ENCODE data around the gene PACRGL.

Gene PACRGL

DNA sequence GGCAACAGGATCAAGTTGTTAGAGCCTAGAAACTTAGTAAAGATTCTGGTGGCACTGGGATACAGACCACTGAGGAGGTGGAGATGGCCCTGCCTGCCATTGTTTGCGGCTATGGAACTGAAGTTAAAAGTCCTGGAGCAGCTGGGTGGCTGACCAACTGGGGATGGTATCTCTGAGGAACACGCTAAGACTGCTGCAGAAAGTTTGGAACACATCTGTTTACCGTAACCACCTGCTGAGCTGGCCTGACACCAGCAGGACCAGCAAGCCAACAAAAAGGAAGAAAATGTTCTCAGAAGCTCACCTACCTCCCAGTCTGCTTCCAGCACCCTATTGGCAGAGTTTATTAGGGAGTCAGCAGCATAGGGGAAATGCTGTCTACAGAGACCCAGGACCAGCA, 17.4 kb upstream of the PACRGL start:
- ChIA-PET CTCF (interaction anchor here (1.0 to 1.4 kb wide), 6 partner anchors 17 to 1996 kb away, joined by 3 to 6 read pairs (median 4); partner anchors contain the start of gene PACRGL), POLR2A (no interaction called here)
- TF ChIP-seq, protein P1, sequence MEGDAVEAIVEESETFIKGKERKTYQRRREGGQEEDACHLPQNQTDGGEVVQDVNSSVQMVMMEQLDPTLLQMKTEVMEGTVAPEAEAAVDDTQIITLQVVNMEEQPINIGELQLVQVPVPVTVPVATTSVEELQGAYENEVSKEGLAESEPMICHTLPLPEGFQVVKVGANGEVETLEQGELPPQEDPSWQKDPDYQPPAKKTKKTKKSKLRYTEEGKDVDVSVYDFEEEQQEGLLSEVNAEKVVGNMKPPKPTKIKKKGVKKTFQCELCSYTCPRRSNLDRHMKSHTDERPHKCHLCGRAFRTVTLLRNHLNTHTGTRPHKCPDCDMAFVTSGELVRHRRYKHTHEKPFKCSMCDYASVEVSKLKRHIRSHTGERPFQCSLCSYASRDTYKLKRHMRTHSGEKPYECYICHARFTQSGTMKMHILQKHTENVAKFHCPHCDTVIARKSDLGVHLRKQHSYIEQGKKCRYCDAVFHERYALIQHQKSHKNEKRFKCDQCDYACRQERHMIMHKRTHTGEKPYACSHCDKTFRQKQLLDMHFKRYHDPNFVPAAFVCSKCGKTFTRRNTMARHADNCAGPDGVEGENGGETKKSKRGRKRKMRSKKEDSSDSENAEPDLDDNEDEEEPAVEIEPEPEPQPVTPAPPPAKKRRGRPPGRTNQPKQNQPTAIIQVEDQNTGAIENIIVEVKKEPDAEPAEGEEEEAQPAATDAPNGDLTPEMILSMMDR (IDR thresholded peaks at IDR 0.05; ENCODE audit: control extremely low read depth, extremely low read depth, low read depth, missing control alignments): no peak
- no peak for DNase-seq (ENCODE audit: extremely low spot score)

DNA sequence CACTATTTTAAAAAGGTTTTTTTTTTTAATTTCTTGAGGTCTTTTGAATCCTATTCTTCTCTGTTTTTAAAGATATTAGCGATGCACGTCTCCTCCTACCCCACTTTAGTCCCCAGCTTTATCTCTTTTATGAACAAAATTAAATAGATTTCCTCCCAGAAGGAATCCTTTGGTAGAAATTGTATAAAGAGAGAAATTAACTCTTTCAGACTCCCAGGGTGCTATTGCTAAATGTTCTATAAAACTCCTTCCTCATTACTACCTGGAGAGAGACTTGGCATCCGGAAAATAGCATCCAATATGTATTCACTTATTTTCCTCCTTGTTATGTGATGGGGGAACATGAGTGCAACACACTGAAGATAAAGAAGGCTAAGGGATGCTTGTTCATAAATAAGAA, 16.5 kb upstream of the PACRGL start:
- ChIA-PET POLR2A (no interaction called here), CTCF (interaction anchor here (1.0 to 2.6 kb wide), 10 partner anchors 9 to 1996 kb away, joined by 3 to 16 read pairs (median 5); partner anchors contain the start of gene PACRGL)
- no peak for DNase-seq (ENCODE audit: extremely low spot score)
- TF ChIP-seq, protein P1 (IDR thresholded peaks at IDR 0.05; ENCODE audit: control extremely low read depth, extremely low read depth, low read depth, missing control alignments): no peak

DNA sequence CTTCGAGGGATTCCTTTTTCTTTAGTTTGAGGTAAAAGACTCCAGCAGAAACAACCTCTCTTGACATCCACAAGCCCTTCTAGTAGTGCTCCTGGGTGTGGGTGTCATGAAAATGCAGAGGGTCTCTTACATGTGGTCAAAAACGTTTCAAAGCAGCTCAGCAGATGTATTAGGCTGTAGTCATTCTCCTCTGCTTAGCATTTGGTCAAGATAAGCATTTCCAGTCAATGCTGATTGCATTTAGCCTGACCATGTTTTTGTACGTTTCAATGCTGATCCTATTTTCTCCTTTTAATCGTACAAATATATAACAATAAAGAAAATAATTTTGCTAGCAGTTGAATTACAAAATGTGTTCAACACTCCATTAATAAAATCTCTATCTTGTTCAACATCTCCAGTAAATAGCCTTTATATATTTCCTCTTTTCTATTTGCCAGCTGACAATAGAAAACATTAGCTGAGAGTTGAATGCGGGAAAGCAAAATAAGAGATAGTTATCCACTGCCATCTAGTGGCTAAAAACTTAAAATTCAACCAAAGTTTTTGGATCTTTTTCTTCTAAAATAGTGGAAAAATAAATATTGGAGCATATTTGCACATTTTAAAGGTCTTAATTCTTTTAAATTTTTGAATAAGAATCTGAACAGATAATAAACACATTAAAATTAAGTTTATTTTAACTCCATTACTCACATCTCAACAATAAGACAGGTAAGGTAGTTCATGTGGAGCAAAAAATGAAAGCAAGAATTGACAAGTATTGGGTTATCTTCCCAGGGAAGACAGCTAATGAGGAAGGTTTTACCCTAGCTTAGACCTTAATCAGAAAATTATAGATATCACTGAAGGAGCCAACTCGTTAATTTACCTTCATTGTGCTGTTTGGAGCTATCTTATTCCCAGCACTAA, 15.2 kb upstream of the PACRGL start:
- ChIA-PET POLR2A (no interaction called here), CTCF (interaction anchor here (0.8 to 2.9 kb wide), 25 partner anchors 8 to 1995 kb away, joined by 3 to 23 read pairs (median 4); partner anchors contain the start of gene PACRGL)
- TF ChIP-seq, protein P1 (IDR thresholded peaks at IDR 0.05; ENCODE audit: control extremely low read depth, extremely low read depth, low read depth, missing control alignments): peak; percentile 42
- DNase-seq (ENCODE audit: extremely low spot score): peak; percentile 24

DNA sequence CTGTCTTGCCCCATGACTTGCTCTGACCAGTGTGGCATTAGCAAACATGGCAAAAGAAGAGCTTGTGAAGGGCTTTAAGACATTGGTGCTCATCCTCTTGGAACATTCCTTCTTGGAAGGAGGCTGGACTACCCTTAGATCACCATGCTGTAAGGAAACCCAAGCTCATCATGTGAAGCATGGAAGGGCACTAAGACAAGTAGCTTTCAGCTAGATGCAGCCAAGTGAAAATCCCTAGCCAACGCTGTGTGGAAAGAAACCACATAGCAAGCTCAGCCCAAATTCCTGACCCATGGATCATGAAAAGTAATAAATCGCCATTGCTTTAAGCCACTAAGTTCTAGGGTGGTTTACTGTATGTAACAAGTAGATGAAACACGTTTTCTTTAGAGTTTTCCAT, 12.4 kb upstream of the PACRGL start:
- ChIA-PET CTCF (interaction anchor here (1.3 to 1.8 kb wide), 6 partner anchors 10 to 293 kb away, joined by 3 to 4 read pairs (median 3); no protein-coding TSS in a partner anchor), POLR2A (no interaction called here)
- DNase-seq (ENCODE audit: extremely low spot score): no peak
- TF ChIP-seq, protein P1 (IDR thresholded peaks at IDR 0.05; ENCODE audit: control extremely low read depth, extremely low read depth, low read depth, missing control alignments): no peak

DNA sequence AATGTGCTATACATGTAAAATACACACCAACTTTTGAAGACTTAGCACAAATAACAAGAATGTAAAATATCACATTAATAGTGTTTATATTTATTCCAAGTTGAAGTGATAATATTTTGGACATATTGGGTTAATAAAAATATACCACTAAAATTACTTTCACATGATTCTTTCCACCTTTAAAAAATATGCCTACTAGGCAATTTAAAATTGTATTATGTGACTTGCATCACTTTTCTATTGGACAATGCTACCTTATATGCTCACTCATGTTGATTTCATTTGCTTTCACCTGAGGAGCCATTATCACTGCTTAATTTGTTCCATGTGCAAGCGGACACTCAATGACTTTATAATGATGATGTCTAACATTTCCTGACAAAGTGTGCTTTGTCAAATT, 3.4 kb upstream of the PACRGL start:
- TF ChIP-seq, protein P1 (IDR thresholded peaks at IDR 0.05; ENCODE audit: control extremely low read depth, extremely low read depth, low read depth, missing control alignments): no peak
- POLR2A ChIA-PET: no interaction called here
- CTCF ChIA-PET: interaction anchor here (1.3 kb wide), 1 partner anchor 275 kb away, joined by 3 read pairs; no protein-coding TSS in a partner anchor
- DNase-seq (ENCODE audit: extremely low spot score): no peak

DNA sequence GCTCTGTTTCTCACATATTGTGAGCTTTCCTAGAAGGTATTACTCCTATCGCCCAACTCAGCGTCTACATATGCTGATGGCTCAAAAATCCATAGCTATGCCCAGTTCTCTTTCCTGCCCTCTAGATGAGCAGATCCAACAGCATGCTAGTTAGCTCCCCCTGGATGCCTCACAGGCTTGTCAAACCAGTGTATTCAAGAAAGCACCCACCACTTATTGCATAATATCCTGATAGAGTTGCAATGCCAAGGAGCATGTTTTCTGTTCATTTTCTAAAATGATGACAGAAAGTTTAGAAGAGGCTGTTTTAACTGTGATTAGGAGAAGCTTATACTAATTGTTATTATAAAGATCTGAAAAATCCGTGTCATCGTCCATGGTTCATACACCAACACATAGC, 1.9 kb upstream of the PACRGL start:
- ChIA-PET POLR2A (no interaction called here), CTCF (interaction anchor here (0.9 to 3.4 kb wide), 4 partner anchors 10 to 26 kb away, joined by 3 to 23 read pairs (median 3); no protein-coding TSS in a partner anchor)
- DNase-seq (ENCODE audit: extremely low spot score): no peak
- TF ChIP-seq, protein P1 (IDR thresholded peaks at IDR 0.05; ENCODE audit: control extremely low read depth, extremely low read depth, low read depth, missing control alignments): no peak

Data from GM10248 (cell line).